NCI-H69 (cell line): ENCODE data around the gene RAB39B.
"Not testable (repeated sequence)": the region's sequence is repeated elsewhere in the genome, so short reads cannot be mapped to it uniquely, and the experiment has no call there.

Source experiments
- DNase-seq: peaks from one replicate; lab custom pipeline; 2025; lab: John Stamatoyannopoulos, UW

Gene RAB39B, protein sequence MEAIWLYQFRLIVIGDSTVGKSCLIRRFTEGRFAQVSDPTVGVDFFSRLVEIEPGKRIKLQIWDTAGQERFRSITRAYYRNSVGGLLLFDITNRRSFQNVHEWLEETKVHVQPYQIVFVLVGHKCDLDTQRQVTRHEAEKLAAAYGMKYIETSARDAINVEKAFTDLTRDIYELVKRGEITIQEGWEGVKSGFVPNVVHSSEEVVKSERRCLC

DNA sequence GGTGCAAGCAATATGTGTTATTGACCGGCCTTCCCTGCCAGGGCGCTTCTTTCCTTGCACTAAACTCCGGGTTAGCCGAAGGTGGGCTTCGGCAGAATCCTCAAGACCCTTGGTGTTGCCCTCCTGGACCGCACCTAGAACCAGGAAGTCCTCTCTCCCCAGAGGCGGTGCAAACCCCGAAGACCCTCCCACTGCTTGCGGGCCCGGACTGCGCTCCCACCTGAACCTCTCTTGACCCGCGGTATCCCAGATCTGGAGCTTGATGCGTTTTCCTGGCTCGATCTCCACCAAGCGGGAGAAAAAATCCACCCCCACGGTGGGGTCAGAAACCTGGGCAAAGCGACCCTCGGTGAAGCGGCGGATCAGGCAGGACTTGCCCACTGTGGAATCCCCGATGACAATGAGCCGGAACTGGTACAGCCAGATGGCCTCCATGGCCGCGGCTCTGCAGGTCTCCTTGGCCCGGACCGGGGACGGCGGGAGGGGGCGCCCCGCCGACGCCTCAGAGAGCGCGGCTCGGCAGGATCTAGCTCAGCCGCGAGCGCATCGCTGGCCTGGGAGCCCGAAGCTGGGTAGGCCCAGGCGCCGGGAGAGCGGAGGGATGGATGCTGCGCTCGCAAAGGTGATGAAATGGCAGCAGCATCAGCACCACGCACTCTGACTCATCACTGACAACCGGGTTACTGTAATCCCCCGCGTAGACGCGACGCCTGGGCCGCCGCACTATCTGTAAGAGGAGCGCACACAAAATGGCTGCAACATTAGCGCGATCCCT lies at the start of gene RAB39B:
Gene RAB39B (minus strand): TSS at position 638 of the 775 bp plus-strand sequence. CDS start 203 bp downstream, at position 435.
- peak; percentile 77 for DNase-seq

DNA sequence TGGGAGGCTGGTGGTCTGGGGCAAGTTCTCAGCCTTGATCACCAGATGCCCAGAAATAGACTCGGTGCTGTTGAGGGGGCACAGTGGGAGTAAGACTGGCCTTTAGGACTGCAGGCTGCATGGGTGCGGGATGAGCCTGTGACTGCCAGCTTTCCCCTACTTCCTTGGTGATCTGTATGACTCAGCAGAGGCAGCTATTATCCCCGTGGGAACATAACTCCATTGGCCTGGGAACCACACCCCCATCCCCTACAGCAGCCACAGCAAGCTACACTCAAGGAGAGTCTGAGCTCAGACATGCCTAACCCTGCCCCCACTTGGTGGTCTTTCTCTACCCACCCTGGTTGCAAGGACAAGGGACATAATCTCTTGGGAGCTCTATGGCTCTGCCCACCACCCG lies 49.5 kb upstream of the RAB39B start:
- no peak for DNase-seq

DNA sequence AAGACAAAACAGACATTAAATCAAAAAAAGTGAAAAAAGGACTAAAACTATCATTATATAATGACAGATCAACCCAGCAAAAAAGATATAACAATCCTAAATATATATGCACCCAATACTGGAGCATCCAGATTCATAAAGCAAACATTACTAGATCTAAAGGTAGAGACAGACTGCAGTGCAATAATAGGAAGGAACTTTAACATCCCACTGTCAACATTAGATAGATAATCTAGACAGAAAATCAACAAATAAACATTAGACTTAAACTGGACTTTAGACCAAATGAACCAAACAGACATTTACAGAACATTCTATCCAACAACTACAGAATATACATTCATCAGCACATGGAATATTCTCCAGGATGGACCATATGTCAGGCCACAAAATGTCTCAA lies 29.5 kb upstream of the RAB39B start:
- no peak for DNase-seq

DNA sequence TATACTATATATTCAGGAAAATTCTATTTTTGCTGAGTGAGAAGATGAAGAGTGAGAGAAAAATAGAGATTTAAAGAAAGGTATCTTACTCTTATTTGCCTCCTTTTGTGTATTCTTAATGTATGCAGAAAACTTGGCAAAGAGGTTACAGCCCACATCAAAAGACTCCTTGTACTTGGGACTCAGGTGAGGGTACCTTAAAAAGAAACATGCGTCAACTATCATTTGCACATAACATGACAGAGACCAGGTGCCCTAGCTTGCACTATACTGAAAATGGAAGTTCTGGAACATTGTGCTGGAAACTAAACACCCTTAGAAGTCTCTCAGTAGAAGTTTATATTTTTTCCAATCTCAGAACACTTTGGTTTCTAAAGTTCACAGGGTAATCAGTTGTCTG lies 15.6 kb upstream of the RAB39B start:
- DNase-seq = no peak

DNA sequence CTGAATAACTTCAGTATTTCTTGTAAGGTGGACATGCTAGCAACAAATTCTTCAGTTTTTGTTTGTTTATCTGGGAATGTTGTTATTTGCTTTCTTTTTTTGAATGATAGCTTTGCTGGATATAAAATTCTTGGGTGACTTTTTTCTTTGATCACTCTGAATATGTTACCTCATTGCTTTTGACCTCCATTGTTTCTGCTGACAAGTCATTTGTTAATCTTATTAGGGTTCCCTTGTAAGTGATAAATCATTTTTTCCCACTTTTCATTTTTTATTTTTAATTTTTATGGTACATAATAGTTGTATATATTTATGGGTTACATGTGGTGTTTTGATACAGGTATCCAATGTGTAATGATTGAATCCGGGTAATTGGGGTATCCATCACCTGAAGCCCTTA lies 6.7 kb upstream of the RAB39B start:
- no peak for DNase-seq

DNA sequence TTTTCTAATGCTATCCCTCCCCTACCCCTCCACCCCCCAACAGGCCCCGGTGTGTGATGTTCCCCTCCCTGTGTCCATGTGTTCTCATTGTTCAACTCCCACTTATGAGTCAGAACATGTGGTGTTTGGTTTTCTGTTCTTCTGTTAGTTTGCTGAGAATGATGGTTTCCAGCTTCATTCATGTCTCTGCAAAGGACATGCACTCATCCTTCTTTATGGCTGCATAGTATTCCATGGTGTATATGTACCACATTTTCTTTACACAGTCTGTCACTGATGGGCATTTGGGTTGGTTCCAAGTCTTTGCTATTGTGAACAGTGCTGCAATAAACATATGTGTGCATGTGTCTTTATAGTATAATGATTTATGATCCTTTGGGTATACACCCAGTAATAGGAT lies 3.7 kb upstream of the RAB39B start:
- not testable (repeated sequence) for DNase-seq

DNA sequence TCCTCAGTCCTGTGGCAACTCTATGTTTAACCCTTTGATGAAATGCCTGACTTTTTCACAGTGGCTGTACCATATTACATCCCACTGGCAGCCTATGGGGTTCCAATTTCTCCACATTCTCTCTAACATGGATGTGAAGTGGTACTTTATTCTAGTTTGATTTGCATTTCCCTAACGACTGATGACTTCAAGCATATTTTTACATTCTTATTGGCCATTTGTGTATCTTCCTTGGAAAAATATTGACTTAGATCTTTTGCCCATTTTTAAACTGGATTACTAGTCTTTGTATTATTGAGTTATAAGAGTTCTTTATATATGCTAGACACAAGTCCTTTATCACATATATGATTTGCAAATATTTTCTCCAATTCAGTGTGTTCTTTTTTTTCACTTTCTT lies 2.1 kb upstream of the RAB39B start:
- DNase-seq = no peak

DNA sequence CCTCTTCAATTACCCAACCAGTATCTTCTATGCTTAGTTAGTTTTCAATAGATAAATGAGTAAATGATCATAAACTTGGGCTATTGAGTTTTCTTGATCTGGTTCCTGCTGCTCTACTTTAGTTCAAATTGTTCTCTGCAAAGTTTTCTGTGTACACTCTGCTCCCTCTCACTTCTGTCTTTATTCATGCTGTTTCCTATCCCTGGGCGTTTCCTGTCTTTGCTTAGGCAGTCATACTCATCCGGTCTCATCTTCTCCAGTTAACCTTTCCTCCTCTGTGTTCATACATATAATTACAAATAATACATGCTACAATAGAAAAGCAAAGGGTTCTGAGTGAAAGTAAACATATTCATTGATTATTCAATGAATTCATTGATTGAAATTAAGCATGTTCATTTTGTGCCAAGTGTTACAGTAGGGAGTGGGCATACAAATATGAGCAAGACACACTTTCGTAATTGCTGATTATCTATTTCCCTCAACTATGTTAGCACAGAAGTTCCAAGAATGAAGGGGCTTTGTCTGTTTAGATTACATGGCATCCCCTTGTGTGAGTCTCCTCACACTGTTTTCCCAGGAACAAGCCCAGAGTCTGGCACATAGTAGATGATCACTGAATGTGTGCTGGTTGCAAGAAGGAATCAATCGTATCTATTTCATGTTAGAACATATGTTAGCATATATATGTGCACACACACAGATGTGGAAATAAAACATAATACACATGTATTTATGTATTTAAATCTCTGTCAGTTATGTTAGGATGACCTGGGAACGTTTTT lies 1.1 kb downstream of the RAB39B start:
- peak; percentile 37 for DNase-seq

DNA sequence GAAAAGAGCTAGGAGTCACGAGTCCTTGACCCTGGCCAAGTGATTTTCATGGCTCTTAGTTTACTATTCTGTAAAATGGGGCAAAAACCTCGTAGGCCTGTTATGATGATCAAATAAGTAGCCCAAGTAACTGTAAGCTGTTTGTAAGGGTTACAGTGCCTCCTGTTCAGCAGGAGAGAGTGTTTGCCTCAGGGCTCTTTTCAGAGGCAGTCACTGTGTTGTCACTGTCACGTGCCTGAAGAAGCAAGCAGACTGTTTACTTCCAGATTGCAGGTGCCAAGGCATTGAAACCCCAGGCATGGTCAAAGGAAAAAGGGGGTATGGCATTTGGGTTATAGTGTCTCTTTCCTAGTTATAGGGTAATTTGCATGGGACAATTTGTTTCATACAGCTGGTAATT lies 4.5 kb downstream of the RAB39B start:
- peak; percentile 71 for DNase-seq

DNA sequence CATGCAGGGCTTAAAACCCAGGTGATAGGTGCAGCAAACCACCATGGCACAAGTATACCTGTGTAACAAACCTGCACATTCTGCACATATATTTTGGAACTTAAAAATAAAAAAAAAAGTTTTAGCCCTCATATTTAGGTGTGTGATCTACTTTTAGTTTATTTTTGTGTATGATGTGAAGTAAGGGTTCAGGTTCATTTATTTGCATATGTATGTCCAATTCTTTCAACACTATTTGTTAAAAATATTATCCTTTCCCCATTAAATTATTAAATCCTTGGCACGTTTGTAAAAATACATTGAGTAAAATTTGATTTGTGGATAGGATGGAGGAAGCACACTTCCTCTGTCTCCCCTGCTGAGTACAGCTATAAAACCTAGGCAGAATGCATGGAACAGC lies 12.9 kb downstream of the RAB39B start:
- no peak for DNase-seq

DNA sequence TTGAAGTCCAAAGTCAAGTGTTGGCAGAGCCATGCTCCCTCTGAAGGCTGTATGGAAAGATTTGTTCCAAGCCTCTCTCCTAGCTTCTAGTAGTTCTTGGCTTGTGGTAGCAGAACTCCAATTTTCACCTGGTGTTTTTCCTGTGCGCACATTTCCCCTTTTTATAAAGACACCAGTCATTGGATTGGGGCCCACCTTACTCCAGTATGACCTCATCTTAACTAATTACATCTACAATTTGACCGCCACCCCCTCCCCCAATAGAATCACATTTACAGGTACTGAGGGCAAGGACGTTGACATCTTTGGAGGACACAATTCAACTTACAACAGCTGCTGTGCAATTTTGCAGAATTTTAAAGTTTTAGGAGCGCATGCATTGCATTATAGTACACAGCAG lies 16.8 kb downstream of the RAB39B start:
- DNase-seq = no peak

DNA sequence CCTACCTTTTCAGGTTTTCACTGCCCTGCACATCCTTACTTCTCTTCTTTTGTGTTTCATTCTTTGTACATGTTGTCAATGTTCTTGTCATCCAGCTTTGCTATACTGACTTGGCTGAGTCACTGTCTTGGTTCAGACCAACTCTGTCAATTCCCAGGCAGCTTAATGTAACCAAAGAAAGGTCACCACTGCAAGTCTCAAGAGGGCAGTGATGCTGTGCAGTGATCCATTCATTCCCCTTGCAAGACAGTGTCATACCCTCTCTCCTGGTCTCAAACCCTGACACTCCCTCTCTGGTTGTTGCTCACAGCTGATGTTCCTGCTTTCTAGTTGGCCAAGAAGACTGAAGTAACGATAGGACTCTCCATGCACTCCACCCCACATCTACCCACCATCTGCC lies 17.5 kb downstream of the RAB39B start:
- no peak for DNase-seq

DNA sequence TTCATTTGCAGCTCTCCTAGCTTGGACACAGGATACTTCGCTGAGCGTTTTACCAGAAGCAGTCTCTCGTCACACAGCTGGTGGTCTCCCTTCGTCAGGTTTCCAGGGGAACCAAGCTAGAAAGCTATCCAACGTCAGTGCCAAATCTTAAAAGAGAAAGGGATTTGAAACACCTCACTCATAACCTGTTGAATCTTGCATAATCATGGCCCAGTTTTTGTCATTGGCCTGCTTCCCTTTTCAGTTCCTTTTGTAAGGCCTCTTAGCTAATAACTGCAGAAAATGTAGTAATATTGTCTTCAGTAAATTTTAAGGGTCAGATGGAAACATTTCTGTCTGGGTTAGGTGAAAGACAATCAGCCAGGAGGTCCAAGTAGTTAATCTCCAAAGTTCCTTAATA lies 22.0 kb downstream of the RAB39B start:
- DNase-seq = no peak

DNA sequence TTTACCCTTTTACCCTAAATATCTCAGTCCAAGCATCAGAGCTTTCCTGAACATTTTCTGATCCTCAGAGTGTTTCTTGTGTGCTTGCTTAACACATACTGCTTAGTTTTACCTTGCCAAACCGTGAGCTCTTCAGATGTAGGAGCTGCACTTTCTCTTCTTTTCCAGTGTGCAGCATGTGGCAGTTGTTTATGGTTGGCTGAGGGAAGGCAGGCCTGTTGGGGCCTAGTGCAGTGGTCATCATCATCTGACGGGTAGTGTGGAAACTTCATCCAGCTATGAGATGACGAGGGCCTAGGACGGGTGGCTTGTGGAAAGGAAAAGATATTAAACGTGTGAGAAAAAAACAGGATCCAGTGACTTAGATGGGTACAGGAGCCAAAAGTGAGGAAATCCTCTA lies 26.6 kb downstream of the RAB39B start:
- DNase-seq = no peak

DNA sequence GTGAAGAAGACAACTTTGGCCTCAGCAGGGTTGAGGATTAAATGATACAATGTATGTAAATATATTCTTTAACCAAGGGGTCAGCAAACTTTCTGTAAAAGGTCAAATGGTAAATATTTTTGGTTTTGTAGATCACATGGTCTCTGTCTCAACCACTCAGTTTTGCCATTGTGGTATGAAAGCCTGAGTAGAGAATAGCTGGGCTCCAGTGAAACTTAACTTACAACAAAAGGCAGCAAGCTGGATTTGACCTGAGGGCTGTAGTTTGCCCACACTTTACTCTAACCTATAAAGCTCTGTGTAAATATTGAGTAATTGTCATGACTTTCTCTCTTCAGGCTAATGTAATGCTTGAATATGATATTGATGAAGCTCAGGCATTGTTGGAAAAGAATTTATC lies 28.4 kb downstream of the RAB39B start:
- DNase-seq = no peak

DNA sequence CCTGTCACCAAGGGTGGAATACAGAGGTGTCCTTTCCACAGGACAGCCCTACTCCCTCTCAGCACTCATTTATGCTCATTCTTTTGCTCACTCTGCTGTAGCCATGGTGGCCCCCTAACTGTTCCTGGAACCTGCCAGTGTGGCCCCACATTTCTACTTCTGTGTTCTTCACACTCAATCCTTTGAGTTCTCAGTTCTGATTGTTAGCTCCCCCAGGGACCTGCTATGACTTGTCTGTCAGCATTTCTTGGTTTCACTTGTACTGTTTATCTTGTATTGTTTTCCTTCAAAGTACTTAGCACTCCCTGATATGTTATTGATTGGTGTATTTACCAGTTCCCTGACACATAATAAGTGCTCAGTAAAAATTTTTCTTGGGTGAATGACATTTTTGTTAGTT lies 33.1 kb downstream of the RAB39B start:
- DNase-seq = no peak

DNA sequence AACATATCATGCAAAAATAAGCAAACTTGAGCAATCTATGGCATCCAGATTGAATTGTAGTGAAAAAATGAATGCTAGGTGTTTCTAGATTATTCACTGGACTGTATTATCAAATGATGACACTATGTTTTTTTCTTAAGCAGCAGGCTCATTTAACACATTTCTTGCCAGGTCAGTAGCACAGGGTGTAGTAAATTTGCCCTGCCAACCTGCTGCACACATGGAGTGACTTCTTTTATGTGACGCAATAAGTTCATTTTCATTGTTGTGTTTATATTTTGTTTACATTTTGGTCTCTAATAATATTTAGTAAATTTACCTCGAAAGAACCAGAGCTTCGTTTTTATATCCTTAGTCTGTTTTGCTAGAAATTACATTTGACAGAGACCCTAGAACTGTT lies 38.5 kb downstream of the RAB39B start:
- no peak for DNase-seq

DNA sequence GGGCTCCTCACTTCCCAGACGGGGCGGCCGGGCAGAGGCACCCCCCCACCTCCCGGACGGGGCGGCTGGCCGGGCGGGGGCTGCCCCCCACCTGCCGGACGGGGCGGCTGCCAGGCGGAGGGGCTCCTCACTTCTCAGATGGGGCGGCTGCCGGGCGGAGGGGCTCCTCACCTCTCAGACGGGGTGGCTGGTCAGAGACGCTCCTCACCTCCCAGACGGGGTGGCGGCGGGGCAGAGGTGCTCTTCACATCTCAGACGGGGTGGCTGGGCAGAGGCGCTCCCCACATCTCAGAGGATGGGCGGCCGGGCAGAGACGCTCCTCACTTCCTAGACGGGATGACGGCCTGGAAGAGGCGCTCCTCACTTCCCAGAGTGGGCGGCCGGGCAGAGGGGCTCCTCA lies 40.5 kb downstream of the RAB39B start:
- not testable (repeated sequence) for DNase-seq

DNA sequence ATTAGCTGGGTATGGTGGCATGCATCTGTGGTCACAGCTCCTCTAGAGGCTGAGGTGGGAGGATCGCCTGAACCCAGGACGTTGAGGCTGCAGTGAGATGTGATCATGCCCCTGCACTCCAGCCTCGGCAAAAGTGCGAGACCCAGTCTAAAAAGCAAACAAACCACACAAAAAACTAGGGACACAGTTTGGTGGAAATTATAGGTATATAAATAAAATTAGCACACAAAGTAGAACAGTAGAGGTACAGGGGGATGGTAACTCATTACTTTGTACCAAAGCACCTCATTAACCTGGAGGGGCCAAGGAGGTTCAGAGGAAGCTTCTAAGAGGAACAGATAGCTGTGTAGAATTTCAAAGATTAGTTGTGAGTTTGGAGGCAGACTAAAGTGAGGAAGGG lies 42.9 kb downstream of the RAB39B start:
- DNase-seq = no peak

DNA sequence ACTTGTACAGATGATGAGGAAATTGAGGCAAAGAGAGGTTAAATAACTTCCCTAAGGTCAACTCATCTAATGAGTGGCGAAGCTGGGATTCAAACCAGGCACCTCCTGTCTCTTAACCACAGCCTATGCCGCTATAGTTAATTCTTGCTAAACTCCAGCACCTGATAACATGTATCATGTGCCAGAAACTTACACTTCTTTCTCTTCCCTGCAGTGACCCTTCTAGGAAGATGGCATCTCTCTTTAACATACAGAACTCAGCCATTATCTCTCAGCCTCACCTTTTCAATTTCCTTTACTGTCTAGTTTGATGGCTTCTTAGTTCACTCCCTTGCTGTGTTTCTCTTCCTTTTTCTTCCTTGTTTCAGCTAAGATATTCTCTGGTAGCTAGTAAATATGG lies 45.5 kb downstream of the RAB39B start:
- no peak for DNase-seq

DNA sequence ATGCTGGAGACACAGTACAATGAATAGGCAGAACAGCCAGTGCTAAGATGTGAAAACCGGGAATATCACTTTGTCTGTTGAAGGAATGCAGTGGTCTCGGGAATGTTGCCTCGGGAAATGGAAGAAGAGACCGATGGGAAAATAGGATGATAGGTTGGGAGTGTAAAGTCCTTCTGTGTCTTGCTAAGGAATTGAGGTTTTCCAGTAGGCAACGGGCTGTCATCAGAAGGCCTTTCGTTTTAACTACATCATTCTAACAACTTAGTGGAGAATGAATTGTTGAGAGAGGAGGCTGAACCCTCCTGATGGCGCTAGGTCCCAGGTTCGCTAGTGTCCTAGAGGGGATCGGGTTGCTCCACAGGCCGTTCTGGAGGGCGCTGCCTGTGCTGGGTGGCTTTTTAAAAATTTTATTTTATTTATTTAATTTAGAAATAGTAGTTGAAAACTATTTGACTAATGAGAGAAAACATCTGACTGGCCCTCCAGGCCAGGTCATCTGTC lies 47.3 kb downstream of the RAB39B start:
- peak; percentile 44 for DNase-seq

DNA sequence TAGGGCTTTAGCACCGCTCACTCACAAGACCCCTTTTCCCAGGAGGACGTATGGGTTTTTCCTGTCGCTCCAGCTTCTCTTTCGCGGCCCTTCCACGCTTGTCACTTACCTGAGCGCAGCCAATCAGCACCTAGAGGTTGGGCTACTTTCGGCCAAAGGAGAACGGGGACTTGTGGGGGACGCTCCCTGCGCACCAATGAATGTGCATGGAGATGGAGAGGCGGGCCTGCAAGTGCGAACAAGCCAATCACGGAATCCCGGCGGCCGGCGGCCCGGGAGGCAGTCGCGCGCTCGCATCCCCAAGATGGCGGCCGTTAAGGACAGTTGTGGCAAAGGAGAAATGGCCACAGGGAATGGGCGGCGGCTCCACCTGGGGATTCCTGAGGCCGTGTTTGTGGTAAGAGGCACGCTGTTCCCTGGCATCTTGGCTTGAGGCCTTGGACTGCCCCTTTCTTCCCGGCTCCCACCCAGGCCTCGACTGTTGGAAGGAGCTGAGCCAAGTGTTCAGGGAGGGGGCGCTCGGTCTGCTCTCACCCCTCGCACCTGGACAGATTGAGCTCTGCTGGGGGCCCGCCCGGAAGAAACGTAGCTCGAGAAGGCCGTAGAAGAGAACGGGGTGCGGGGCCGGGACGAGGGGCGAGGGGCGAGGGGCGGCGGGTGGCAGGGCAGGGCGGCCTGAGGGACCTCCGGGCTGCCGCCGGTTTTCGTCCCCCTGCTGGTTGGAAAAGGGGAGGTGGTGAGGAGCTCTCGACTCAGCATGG lies 47.9 kb downstream of the RAB39B start, which contains the start of gene VBP1:
Gene VBP1 (plus strand): TSS at position 282 of the 761 bp plus-strand sequence. CDS start 23 bp downstream, at position 305.
- peak; percentile 96 for DNase-seq
